CD4-positive, alpha-beta T cell treated with Interleukin-6 for 4 hours (primary cell): ENCODE data around the gene CRYL1.

ENCODE experiments used
- DNase-seq: peaks from one replicate; pipeline ENCODE4 v3.0.0-alpha.2; 2020; ENCODE audit warnings: mixed read lengths

Gene CRYL1

GRCh38 chr13:20525601-20526544 is at the start of gene CRYL1:
CRYL1 (minus strand) TSS chr13:20525857; CDS start chr13:20525794, 63 bp downstream.
- DNase-seq: peak; percentile 79

DNA sequence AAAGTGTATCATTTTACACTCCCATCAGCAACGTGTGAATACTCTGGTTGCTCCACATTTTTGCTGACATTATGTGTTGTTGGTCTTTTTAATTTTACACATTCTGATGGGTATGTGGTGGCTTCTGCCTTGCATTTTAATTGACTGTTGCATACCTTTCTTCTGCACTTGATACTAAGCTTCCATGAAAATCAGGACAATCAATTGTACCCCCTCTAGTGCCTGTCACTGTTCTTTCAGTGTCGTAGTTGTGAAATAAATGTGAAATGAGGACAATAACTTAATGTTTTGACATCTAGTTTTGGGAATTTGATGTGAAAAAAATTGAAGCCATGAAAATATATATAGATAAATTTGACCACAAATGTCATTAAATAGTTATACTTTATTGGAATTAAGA is 48.0 kb upstream of the CRYL1 start:
- no peak for DNase-seq

DNA sequence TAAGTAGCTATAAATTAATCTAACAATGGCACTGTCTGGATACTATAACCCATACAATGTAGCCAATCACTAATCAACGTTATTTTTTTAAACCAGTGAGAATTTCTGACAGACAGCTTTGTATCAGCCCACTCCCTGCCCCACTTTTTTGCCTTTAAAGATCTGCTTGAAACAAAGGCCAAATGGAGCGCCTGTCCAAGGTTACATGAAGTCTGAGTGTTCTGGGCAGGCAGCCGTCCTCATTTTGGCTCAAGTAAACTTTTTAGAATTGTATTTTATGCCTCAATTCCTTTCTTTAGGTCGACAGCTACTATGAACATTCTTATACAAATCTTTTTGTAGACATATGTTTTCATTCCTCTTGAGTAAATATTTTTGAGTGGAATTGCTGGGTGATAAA is 47.5 kb upstream of the CRYL1 start:
- DNase-seq: no peak

- no peak for DNase-seq
These were observed 46.0 kb upstream of the CRYL1 start for GRCh38 chr13:20571676-20572075.

DNA sequence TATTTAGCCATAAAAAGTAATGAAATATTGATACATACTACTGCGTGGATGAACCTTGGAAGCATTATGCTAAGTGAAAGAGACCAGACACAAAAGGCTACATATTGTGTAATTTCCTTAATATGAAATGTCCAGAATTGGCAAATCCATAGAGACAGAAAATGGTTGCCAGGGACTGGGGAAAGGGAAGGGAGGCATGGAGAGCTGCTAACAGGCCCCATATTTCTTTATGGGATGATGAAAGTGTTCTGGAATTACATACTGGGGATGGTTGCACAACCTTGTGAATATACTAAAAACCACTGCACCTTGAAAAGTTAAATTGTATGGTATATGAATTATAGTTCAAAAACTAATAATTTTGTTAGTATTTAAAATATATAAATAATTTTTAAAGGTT is 44.9 kb upstream of the CRYL1 start:
- DNase-seq: no peak

GRCh38 chr13:20567881-20568528 is 42.3 kb upstream of the CRYL1 start:
- no peak for DNase-seq

GRCh38 chr13:20566898-20567874 is 41.5 kb upstream of the CRYL1 start, which contains the start of gene IFT88:
IFT88 (plus strand) TSS chr13:20567157; CDS start chr13:20574386, 7,229 bp downstream.
- peak; percentile 87 for DNase-seq

GRCh38 chr13:20566468-20566897 is 40.8 kb upstream of the CRYL1 start:
- DNase-seq: no peak

DNA sequence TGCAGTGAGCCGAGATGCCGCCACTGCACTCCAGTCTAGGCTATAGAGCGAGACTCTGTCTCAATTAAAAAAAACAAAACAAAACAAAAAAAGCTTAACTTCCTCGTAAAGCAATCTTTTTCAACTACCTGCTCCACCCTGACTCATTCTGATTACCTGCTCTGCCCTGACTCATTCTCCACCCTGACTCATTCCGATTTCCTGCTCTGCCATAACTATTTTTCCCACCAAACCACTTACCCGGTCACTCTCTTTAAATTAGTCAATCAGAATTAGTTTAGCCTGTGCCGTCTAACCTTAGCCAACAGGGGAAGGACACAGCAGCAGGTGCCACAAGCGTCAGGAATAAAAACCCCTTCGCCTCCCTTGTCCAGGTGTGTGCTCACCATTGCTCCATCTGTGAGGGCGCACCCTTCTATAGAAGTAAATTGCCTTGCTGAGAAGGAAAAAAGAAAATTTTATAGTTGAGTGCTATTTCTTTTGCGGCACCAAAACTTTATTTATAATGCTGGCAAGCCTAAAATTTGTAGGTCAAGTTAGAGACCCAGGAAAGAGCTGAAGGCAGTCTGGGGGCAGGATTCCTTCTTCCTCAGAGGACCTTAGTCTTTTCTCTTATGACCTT is 39.6 kb upstream of the CRYL1 start:
- no peak for DNase-seq

DNA sequence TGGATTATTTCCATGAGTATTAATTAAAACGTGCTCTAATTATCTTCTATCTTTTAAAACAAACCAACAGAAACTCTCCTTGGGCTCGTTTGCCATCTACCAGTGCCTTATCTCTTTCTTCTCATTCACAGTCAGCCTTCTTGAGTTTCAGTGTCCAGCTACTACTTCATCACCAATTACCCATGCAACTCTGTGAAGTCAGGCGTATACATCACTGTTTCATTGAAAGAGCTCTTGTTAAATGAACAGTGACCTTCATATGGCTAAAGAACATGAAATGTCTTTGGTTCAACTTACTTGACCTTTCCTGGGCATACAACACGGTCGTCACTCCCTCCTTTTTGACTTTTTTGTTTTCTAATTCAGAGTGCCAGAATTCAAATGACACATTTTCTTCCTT is 36.1 kb upstream of the CRYL1 start:
- no peak for DNase-seq

DNA sequence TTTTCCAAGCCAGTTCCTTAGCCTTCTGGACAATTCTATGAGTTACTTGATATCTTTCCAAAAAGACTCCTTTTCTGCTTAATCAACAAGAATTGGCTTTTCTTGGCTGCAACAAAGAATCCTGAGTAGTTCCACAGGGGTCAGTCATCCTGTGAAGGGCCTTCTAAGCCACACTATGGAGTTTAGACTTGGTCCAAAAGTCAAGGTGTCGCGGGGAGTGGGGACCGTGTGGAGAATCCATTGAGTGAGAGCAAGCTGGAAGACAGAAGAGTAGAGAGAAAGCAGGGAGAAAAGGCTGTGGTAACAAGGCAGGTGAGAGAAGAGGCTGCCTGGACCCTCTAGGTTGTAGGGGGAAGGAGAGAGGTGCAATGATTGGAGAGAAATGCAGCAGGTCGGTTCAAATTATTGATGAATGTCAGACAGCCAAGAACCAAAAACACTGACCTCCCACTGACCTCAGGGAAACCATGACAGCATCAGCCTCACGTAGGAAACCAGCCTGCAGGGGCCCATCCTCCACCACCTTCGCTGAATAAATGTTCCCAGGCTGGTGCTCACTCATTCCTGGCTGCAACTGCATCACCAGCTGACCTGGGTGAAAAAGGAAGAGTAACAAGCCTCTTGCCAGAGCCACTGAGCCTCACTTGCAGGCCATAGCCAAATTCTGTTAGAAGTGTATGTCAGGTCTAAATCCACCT is 34.2 kb upstream of the CRYL1 start:
- DNase-seq: no peak

- no peak for DNase-seq
These were observed 33.3 kb upstream of the CRYL1 start for GRCh38 chr13:20558982-20559381.

GRCh38 chr13:20553311-20553710 is 27.7 kb upstream of the CRYL1 start:
- no peak for DNase-seq

- DNase-seq: no peak
These were observed 25.1 kb upstream of the CRYL1 start for GRCh38 chr13:20550799-20551198.

GRCh38 chr13:20547479-20547908 is 21.8 kb upstream of the CRYL1 start:
- DNase-seq: no peak

DNA sequence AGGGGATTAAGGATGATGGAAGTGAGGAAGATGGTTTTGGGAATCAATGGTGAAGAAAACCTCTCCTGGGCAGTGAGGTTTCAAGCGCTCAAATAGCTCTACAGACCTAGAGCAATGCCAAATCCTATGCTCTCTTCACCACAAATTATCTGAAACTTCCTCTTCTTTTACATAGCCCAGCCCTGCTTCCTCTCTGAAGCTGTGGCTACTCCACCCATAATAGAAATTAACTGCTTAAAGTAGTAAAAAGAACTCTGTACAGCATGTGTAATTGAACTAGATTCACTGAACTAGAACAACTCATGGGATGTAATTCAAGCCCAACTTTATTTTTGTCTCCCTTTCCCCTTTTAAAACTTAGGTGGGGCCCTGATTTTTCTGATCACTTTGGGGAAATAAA is 20.9 kb upstream of the CRYL1 start:
- DNase-seq: no peak

DNA sequence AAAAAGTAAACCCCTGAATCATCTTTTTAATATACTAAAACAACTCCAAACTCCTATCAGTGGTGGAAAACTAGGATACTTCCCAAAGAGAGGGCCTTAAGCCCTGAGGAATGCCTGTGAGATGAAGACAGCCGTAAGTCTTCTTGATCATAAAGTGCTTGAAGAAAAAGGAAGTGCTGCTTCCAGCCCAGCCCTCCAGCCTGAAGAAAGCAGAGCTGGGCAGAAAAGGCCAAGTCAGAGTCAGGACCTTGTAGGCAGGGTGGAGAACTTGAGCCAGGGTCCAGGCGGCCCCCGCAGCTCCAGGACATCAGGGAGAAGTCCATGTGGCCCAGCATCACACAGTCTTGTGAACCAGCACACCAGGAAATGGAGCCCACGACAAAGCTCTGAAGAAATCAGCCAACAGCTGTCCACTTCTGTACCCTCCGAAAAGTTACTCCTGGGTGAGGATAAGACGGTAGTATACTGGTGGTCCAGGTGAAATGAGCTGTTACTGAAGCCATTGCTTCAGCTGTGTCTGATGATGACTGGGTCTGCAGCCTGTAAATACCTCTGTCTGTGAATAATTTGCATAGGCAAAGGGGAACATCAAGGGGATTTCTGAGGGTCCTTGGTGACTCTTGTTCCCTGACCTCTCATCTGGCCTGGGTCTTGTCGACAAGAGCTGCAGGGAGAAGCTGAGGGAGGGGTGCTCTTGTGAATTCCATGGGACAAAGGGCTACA is 18.7 kb upstream of the CRYL1 start:
- no peak for DNase-seq

- DNase-seq: no peak
These were observed 11.3 kb upstream of the CRYL1 start for GRCh38 chr13:20536992-20537391.

DNA sequence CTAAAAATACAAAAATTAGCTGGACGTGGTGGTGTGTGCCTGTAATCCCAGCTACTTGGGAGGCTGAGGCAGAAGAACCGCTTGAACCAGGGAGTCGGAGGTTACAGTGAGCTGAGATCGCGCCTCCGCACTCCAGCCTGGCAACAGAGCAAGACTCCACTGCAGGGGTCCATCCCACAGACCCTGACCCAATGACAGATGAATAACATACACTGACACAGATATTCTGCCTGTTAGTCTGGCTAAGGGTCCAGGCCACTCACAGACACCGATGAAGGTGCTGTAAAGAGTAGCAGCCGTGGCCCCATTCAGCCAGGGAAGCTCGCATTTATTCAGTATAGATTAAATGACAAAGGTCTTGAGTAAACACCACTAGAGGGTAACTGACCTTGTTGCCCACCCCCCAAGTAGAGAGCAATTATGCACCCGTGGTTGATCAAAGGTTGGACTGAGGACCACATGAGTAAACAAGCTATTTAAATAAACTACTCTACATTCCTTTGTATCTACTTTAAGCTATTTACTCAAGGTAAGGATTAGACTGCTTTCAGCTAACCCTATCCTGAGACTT is 8.5 kb upstream of the CRYL1 start:
- DNase-seq: no peak

- no peak for DNase-seq
These were observed 2.8 kb upstream of the CRYL1 start for GRCh38 chr13:20528452-20528851.

GRCh38 chr13:20526664-20527063 is 1.0 kb upstream of the CRYL1 start:
- DNase-seq: no peak
